ENCODE results near the gene ANKS4B. TPM values are rescaled to one million over a fixed set of nuclear protein-coding genes. Genes with fewer than 3 reads are reported as not detected.
"Not testable (repeated sequence)": the region's sequence is repeated elsewhere in the genome, so short reads cannot be mapped to it uniquely, and the experiment has no call there.

ANKS4B gene
- total RNA-seq, 1 donor from 2014 or later: not detected

GRCh38 chr16:21214086-21214485, 19.4 kb upstream of the ANKS4B start:
- DNase-seq (ENCODE audit: low spot score): no peak
- intact Hi-C loops (cut with DNase I): no loop called here

- intact Hi-C loops (cut with DNase I): no loop called here
- DNase-seq (ENCODE audit: low spot score): no peak
Measured at GRCh38 chr16:21217121-21217520, 16.4 kb upstream of the ANKS4B start.

- no peak for DNase-seq (ENCODE audit: low spot score)
- intact Hi-C loops (cut with DNase I): no loop called here
Measured at GRCh38 chr16:21218153-21218552, 15.3 kb upstream of the ANKS4B start.

GRCh38 chr16:21219551-21219950, 13.9 kb upstream of the ANKS4B start:
- no peak for DNase-seq (ENCODE audit: low spot score)
- intact Hi-C loops (cut with DNase I): no loop called here

- no peak for DNase-seq (ENCODE audit: low spot score)
- intact Hi-C loops (cut with DNase I): no loop called here
Measured at GRCh38 chr16:21222495-21223337, 10.8 kb upstream of the ANKS4B start.

GRCh38 chr16:21223787-21224186, 9.7 kb upstream of the ANKS4B start:
- no peak for DNase-seq (ENCODE audit: low spot score)
- intact Hi-C loops (cut with DNase I): no loop called here

GRCh38 chr16:21224800-21225199, 8.7 kb upstream of the ANKS4B start:
- no peak for DNase-seq (ENCODE audit: low spot score)
- intact Hi-C loops (cut with DNase I): no loop called here

GRCh38 chr16:21226749-21227148, 6.8 kb upstream of the ANKS4B start:
- intact Hi-C loops (cut with DNase I): no loop called here
- DNase-seq (ENCODE audit: low spot score): no peak

- no peak for DNase-seq (ENCODE audit: low spot score)
- intact Hi-C loops (cut with DNase I): no loop called here
Measured at GRCh38 chr16:21227866-21228265, 5.6 kb upstream of the ANKS4B start.

- DNase-seq (ENCODE audit: low spot score): no peak
- intact Hi-C loops (cut with DNase I): no loop called here
Measured at GRCh38 chr16:21228361-21228872, 5.1 kb upstream of the ANKS4B start.

GRCh38 chr16:21233045-21233520, 416 bp upstream of the ANKS4B start:
- no peak for DNase-seq (ENCODE audit: low spot score)
- intact Hi-C loops (cut with DNase I): no loop called here

- no peak for DNase-seq (ENCODE audit: low spot score)
- intact Hi-C loops (cut with DNase I): no loop called here
Measured at GRCh38 chr16:21235199-21235585, 1.7 kb downstream of the ANKS4B start.

- intact Hi-C loops (cut with DNase I): no loop called here
- no peak for DNase-seq (ENCODE audit: low spot score)
Measured at GRCh38 chr16:21236831-21237230, 3.3 kb downstream of the ANKS4B start.

GRCh38 chr16:21239646-21240045, 6.1 kb downstream of the ANKS4B start:
- intact Hi-C loops (cut with DNase I): no loop called here
- no peak for DNase-seq (ENCODE audit: low spot score)

- no peak for DNase-seq (ENCODE audit: low spot score)
- intact Hi-C loops (cut with DNase I): no loop called here
Measured at GRCh38 chr16:21242756-21243155, 9.3 kb downstream of the ANKS4B start.

- intact Hi-C loops (cut with DNase I): no loop called here
- DNase-seq (ENCODE audit: low spot score): no peak
Measured at GRCh38 chr16:21244518-21245215, 11.2 kb downstream of the ANKS4B start.

- intact Hi-C loops (cut with DNase I); DNase-seq (ENCODE audit: low spot score): not testable (repeated sequence)
Measured at GRCh38 chr16:21248179-21248578, 14.7 kb downstream of the ANKS4B start.

GRCh38 chr16:21250072-21250923, 16.8 kb downstream of the ANKS4B start:
- intact Hi-C loops (cut with DNase I): no loop called here
- no peak for DNase-seq (ENCODE audit: low spot score)

GRCh38 chr16:21253470-21253869, 20.0 kb downstream of the ANKS4B start:
- intact Hi-C loops (cut with DNase I): no loop called here
- no peak for DNase-seq (ENCODE audit: low spot score)

- intact Hi-C loops (cut with DNase I): no loop called here
Measured at GRCh38 chr16:21256636-21257035, 23.1 kb downstream of the ANKS4B start.

More at GRCh38 chr16:21256636-21257035, 23.1 kb downstream of the ANKS4B start:
- no peak for DNase-seq (ENCODE audit: low spot score)

Measured in cardiac septum (tissue), 1 donor.